CD4-positive, alpha-beta memory T cell (primary cell): ENCODE measurements around the gene WDFY2. TPM values are rescaled to one million over a fixed set of nuclear protein-coding genes. Genes with fewer than 3 reads are reported as not detected.

Experiments used
- CTCF ChIA-PET: fragments of 350-600 bp; sonication (Branson Sonifier 250); formaldehyde crosslinking; loops from one replicate; lab custom pipeline; 2021; ENCODE audit warnings: inconsistent platforms; ENCODE audit not compliant: partially characterized antibody; lab: Charles Lee
- POLR2A ChIA-PET: fragments of 350-600 bp; sonication (Branson Sonifier 250); formaldehyde crosslinking; loops from one replicate; lab custom pipeline; 2021; ENCODE audit not compliant: partially characterized antibody; lab: Charles Lee
- DNase-seq, 5 donors: peaks; one replicate each; pipeline versions ENCODE4 v3.0.0 to v3.0.0-alpha.2; 2020 to 2022; ENCODE audit warnings: mixed read lengths in 1 of 5
- H3K27ac ChIP-seq: one replicate; pipeline ENCODE4 v1.7.0; 2013; ENCODE audit warnings: low read depth, low read length
- H3K27me3 ChIP-seq: 2 replicates; pipeline ENCODE4 v1.7.0; 2013; ENCODE audit warnings: mild to moderate bottlenecking, low read length, moderate library complexity; ENCODE audit not compliant: insufficient read depth
- H3K36me3 ChIP-seq: 2 replicates; pipeline ENCODE4 v1.7.0; 2013; ENCODE audit warnings: mild to moderate bottlenecking, low read length, moderate library complexity; ENCODE audit not compliant: insufficient read depth
- H3K4me1 ChIP-seq: 2 replicates; pipeline ENCODE4 v1.7.0; 2013; ENCODE audit warnings: mild to moderate bottlenecking, low read length, moderate library complexity; ENCODE audit not compliant: insufficient read depth
- H3K4me3 ChIP-seq, 2 donors: one replicate each; pipeline ENCODE4 v1.7.0; 2013; ENCODE audit warnings: low read length in 2 of 2, mild to moderate bottlenecking in 1 of 2
- H3K9me3 ChIP-seq, 2 donors: one replicate each; pipeline ENCODE4 v1.7.0; 2013; ENCODE audit warnings: low read length in 2 of 2, control low read depth in 1 of 2; ENCODE audit not compliant: control insufficient read depth in 1 of 2
- H3K27ac Mint-ChIP-seq, 7 donors: one replicate each; pipeline ENCODE4 v1.8.0; 2020 to 2021; ENCODE audit warnings: mixed read lengths in 7 of 7, mild to moderate bottlenecking in 6 of 7, inconsistent platforms in 3 of 7, moderate library complexity in 3 of 7
- H3K27me3 Mint-ChIP-seq, 2 donors: one replicate each; pipeline ENCODE4 v1.8.0; 2020 to 2021; ENCODE audit warnings: mixed read lengths in 2 of 2
- H3K36me3 Mint-ChIP-seq, 2 donors: one replicate each; pipeline ENCODE4 v1.8.0; 2020 to 2021; ENCODE audit warnings: mixed read lengths in 2 of 2, inconsistent platforms in 1 of 2, mild to moderate bottlenecking in 1 of 2
- H3K4me1 Mint-ChIP-seq, 4 donors: one replicate each; pipeline ENCODE4 v1.8.0; 2020 to 2021; ENCODE audit warnings: mixed read lengths in 4 of 4, mild to moderate bottlenecking in 1 of 4
- H3K4me3 Mint-ChIP-seq, 8 donors: one replicate each; pipeline ENCODE4 v1.8.0; 2020 to 2021; ENCODE audit warnings: mixed read lengths in 8 of 8, mild to moderate bottlenecking in 7 of 8, moderate library complexity in 6 of 8, inconsistent platforms in 3 of 8
- H3K9me3 Mint-ChIP-seq, 8 donors: one replicate each; pipeline ENCODE4 v1.8.0; 2020 to 2021; ENCODE audit warnings: mixed read lengths in 8 of 8, mild to moderate bottlenecking in 5 of 8, inconsistent platforms in 3 of 8, moderate library complexity in 1 of 8
- intact Hi-C: fragments of 100-400 bp; cut with micrococcal nuclease; formaldehyde crosslinking; loops from one replicate; pipeline ENCODE4 v1.15.1; 2023
- polyA plus RNA-seq, 2 donors: library from polyadenylated mRNA; unstranded; fragments of 300-500 nt; fragmentation: Illumina TruSeq; gene quantifications; one replicate each; pipeline ENCODE4 v1.2.3, GENCODE V29; 2021
- total RNA-seq, 2 experiments: library from RNA; stranded (reverse); gene quantifications; one replicate each; pipeline ENCODE4 v1.2.3, GENCODE V29; 2021

WDFY2 gene
- total and polyA plus RNA-seq, 4 experiments from 2014 or later = 3.8 to 21.8 (median 14.5) TPM

DNA sequence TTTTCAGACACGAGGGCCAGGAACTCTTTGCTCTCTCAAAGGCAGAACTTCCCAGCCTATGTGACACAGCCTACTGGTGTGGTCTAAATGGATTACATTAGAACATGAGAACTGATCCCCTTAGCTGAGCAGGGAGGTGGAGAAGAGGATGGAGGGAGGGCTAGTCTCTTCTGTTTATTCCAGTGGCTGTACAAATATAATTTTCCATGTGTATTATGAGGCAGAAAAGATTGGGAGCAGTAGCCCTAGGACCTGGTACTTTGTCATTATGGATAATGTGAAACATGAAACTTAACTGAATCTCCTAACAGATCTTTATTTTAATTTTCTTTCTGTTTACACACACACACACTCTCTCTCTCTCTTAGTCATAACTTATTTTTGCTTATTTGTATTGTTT is 82.1 kb downstream of the WDFY2 start:
- POLR2A ChIA-PET = interaction anchor here (0.5 to 0.7 kb wide), 2 partner anchors 213 to 1741 kb away, joined by 3 read pairs; partner anchors contain the start of gene INTS6
- Mint-ChIP-seq H3K4me1 (peaks cover 22 to 36% (median 33%) of the 10 kb centered on the region in 4 donors), H3K27me3 (no peaks in the 10 kb centered on the region), H3K4me3 (no peak overlapping the region), H3K36me3 (peaks cover 14 to 29% of the 10 kb centered on the region in 2 donors), H3K27ac (peak overlapping the region in 5 of 7 donors; percentile 24 to 83 (median 35)), H3K9me3 (peaks cover 0 to 4% (median 0%) of the 10 kb centered on the region in 8 donors)
- Histone ChIP-seq H3K36me3 (no peaks in the 10 kb centered on the region), H3K27me3 (no peaks in the 10 kb centered on the region), H3K4me3 (no peak overlapping the region), H3K27ac (no peak overlapping the region), H3K9me3 (no peaks in the 10 kb centered on the region), H3K4me1 (no peaks in the 10 kb centered on the region)
- DNase-seq = no peak
- intact Hi-C loops = no loop called here
- CTCF ChIA-PET = no interaction called here

DNA sequence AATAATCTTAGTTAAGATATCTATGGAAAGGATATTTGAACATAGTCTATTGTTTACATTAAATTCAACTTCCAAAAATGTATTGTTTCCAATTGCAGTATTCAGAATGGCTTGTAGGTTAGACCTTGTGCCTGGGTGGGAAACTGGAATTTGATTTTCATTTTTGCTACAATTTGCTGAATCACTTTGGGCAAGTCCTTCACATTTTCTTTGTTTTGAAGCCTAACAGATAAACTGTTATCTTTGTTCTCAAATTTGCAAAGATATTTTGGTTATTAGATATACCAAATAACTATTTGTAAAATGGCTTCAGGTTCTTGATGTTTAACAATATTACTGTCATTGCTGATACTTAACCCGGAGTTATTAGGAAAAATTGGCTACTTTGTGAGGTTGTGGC is 82.6 kb downstream of the WDFY2 start:
- H3K27ac Mint-ChIP-seq = peak overlapping the region in 3 of 7 donors; percentile 2 to 83 (median 5)
- no peak overlapping the region for H3K27ac ChIP-seq

DNA sequence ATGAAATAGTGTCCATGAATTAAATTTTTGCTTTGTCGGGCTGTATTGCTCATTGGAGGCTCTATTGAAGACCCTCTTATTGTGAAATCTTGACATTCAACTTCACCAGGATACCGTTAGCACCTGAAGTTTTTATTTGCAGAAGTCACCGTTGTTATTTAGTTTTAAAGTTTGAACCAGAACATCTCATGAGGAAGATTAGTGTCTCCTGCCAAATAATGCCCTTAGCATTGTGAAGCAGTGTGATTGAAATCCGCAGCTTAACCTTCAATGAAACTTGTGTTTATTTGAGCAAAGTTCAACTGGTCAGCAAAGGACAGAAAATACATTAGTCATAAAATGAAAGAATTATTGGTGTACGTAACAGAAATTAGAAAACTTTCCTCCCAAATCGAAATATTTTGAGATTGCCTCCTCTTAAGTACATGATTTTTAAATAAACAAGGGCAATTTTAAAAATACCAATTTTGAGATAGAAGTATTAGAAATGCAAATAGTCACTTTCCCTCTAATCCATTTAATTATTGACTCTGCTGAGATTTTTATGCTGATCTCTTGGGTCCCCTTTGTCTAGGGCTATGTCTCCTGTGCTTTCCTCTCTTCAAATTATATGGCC is 84.4 kb downstream of the WDFY2 start:
- Mint-ChIP-seq H3K27me3 (no peaks in the 10 kb centered on the region), H3K9me3 (peaks cover 0 to 4% (median 0%) of the 10 kb centered on the region in 8 donors), H3K36me3 (peaks cover 5 to 19% of the 10 kb centered on the region in 2 donors), H3K4me3 (no peak overlapping the region), H3K27ac (no peak overlapping the region), H3K4me1 (peaks cover 20 to 47% (median 34%) of the 10 kb centered on the region in 4 donors)
- H3K9me3 ChIP-seq = no peaks in the 10 kb centered on the region
- ChIA-PET POLR2A (interaction anchor here (0.7 to 1.5 kb wide), 2 partner anchors 13 to 22 kb away, joined by 3 read pairs; no protein-coding TSS in a partner anchor), CTCF (no interaction called here)
- no peak overlapping the region for H3K4me3 ChIP-seq
- intact Hi-C loops = no loop called here
- no peaks in the 10 kb centered on the region for H3K36me3 ChIP-seq
- no peaks in the 10 kb centered on the region for H3K27me3 ChIP-seq
- H3K4me1 ChIP-seq = no peaks in the 10 kb centered on the region
- no peak for DNase-seq
- no peak overlapping the region for H3K27ac ChIP-seq

More for the DNA sequence above, 82.6 kb downstream of the WDFY2 start:
- no peak for DNase-seq
- ChIA-PET CTCF (no interaction called here), POLR2A (no interaction called here)
- H3K4me3 Mint-ChIP-seq = no peak overlapping the region
- H3K36me3 Mint-ChIP-seq = peaks cover 14 to 30% of the 10 kb centered on the region in 2 donors
- peaks cover 0 to 4% (median 0%) of the 10 kb centered on the region in 8 donors for H3K9me3 Mint-ChIP-seq
- no peaks in the 10 kb centered on the region for H3K27me3 ChIP-seq
- no peaks in the 10 kb centered on the region for H3K36me3 ChIP-seq
- intact Hi-C loops = no loop called here
- H3K9me3 ChIP-seq = no peaks in the 10 kb centered on the region
- no peaks in the 10 kb centered on the region for H3K4me1 ChIP-seq
- H3K27me3 Mint-ChIP-seq = no peaks in the 10 kb centered on the region
- no peak overlapping the region for H3K4me3 ChIP-seq
- peaks cover 22 to 36% (median 33%) of the 10 kb centered on the region in 4 donors for H3K4me1 Mint-ChIP-seq

DNA sequence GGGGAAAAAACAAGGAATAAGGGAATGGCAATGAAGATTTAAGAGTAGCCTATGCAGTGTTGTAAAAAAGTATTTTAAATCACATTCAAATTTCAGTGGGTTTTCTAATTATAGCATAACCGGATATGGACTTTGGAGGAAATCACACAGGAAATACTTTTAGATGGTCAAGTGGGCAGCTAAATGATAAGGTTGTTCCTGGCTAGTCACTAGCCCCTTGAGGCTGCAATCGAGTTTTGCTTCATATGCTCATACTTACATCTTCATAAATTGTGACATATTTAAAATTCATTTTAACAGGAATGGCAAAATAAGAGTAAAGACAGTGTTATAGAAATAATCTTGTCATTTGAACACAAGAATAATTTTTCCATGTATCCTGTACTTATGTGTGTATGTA is 88.9 kb downstream of the WDFY2 start:
- POLR2A ChIA-PET = interaction anchor here (1.7 kb wide), 1 partner anchor 38 kb away, joined by 3 read pairs; no protein-coding TSS in a partner anchor
- CTCF ChIA-PET = no interaction called here
- no peaks in the 10 kb centered on the region for H3K36me3 ChIP-seq

DNA sequence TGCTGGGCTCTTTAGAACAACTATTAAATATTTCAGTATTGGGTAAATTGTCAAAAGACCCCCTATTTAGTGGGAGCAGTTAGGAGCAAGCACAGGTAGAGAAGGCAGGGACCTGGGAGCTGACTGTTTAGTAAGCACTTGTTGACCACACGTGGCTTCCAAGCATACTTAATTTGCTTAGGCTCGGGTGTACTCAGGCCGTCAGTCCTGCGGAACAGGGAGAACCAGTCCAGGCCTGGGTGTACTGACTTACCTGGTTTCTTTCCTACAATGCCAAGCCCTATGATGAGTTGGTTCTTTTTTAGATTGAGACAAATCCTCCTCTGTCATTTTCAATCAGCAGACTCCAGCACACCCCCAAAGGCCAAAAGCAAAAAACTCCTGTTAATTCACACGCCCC is 90.0 kb downstream of the WDFY2 start:
- Mint-ChIP-seq H3K36me3 (peaks cover 8 to 41% of the 10 kb centered on the region in 2 donors), H3K9me3 (peaks cover 0 to 4% (median 0%) of the 10 kb centered on the region in 8 donors), H3K4me1 (peaks cover 8 to 24% (median 18%) of the 10 kb centered on the region in 4 donors), H3K27ac (no peak overlapping the region), H3K4me3 (no peak overlapping the region), H3K27me3 (no peaks in the 10 kb centered on the region)
- ChIA-PET POLR2A (no interaction called here), CTCF (no interaction called here)
- no peaks in the 10 kb centered on the region for H3K27me3 ChIP-seq
- intact Hi-C loops = no loop called here
- no peaks in the 10 kb centered on the region for H3K4me1 ChIP-seq
- no peaks in the 10 kb centered on the region for H3K36me3 ChIP-seq
- H3K9me3 ChIP-seq = no peaks in the 10 kb centered on the region
- DNase-seq = no peak
- H3K27ac ChIP-seq = no peak overlapping the region
- no peak overlapping the region for H3K4me3 ChIP-seq

More for the DNA sequence above, 88.9 kb downstream of the WDFY2 start:
- H3K36me3 Mint-ChIP-seq = peaks cover 8 to 34% of the 10 kb centered on the region in 2 donors
- Histone ChIP-seq H3K4me1 (no peaks in the 10 kb centered on the region), H3K27me3 (no peaks in the 10 kb centered on the region), H3K9me3 (no peaks in the 10 kb centered on the region), H3K27ac (no peak overlapping the region), H3K4me3 (no peak overlapping the region)
- no peak for DNase-seq
- peaks cover 8 to 26% (median 17%) of the 10 kb centered on the region in 4 donors for H3K4me1 Mint-ChIP-seq
- peaks cover 0 to 4% (median 0%) of the 10 kb centered on the region in 8 donors for H3K9me3 Mint-ChIP-seq
- H3K27ac Mint-ChIP-seq = no peak overlapping the region
- H3K27me3 Mint-ChIP-seq = no peaks in the 10 kb centered on the region
- H3K4me3 Mint-ChIP-seq = no peak overlapping the region
- intact Hi-C loops = no loop called here

DNA sequence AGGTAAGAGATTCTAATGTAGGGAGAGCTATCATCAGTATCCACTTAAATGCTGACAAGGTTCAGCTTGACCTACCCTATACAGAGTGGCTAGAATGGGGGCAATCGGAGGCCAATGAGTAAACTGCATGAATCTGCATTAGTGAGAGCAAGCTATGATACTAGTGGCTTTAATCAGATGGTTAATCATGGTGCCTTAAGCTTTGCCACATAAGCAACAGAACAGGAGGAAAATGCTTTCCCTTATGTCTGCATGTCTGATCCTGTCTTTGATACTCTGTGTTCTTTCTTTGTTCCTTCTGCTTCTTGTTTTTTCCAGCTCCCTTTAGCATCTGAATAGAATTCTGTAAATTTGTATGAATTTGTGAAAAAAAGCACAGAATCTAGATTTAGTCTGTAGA is 91.1 kb downstream of the WDFY2 start:
- intact Hi-C loops = no loop called here
- CTCF ChIA-PET = no interaction called here

DNA sequence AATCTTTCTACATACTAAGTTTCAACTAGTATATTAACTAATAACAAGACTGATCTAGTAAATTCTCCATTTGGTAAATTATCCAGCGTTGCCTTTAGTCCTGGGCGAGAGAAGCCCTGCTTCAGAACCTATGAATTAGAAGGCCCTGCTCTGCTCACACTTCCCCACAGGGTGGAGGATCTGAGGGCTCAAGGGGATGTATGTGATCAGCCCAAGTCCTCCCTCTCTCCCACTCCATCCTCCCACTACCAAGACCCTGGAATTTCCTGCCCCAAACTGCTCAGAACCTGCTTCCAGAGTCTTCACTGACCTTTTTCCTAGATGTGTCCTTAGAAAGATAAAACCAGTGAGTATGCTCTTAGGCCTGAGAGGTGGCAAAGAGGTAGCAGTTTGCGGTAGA is 91.6 kb downstream of the WDFY2 start:
- H3K36me3 ChIP-seq = no peaks in the 10 kb centered on the region
- Mint-ChIP-seq H3K4me1 (peaks cover 0 to 16% (median 12%) of the 10 kb centered on the region in 4 donors), H3K4me3 (no peak overlapping the region), H3K27me3 (no peaks in the 10 kb centered on the region), H3K27ac (no peak overlapping the region), H3K36me3 (peaks cover 16 to 43% of the 10 kb centered on the region in 2 donors), H3K9me3 (peaks cover 0 to 4% (median 0%) of the 10 kb centered on the region in 8 donors)
- H3K27me3 ChIP-seq = no peaks in the 10 kb centered on the region
- no peaks in the 10 kb centered on the region for H3K4me1 ChIP-seq
- intact Hi-C loops = no loop called here
- no peak for DNase-seq
- ChIA-PET POLR2A (no interaction called here), CTCF (no interaction called here)
- no peak overlapping the region for H3K27ac ChIP-seq
- H3K4me3 ChIP-seq = no peak overlapping the region
- H3K9me3 ChIP-seq = no peaks in the 10 kb centered on the region

More for the DNA sequence above, 91.1 kb downstream of the WDFY2 start:
- no peak overlapping the region for H3K4me3 Mint-ChIP-seq
- no peaks in the 10 kb centered on the region for H3K27me3 ChIP-seq
- H3K27ac ChIP-seq = no peak overlapping the region
- no peak overlapping the region for H3K4me3 ChIP-seq
- H3K9me3 ChIP-seq = no peaks in the 10 kb centered on the region
- POLR2A ChIA-PET = no interaction called here
- no peaks in the 10 kb centered on the region for H3K36me3 ChIP-seq
- peaks cover 0 to 18% (median 13%) of the 10 kb centered on the region in 4 donors for H3K4me1 Mint-ChIP-seq
- H3K4me1 ChIP-seq = no peaks in the 10 kb centered on the region
- H3K27me3 Mint-ChIP-seq = no peaks in the 10 kb centered on the region
- H3K36me3 Mint-ChIP-seq = peaks cover 13 to 41% of the 10 kb centered on the region in 2 donors
- peaks cover 0 to 4% (median 0%) of the 10 kb centered on the region in 8 donors for H3K9me3 Mint-ChIP-seq
- no peak overlapping the region for H3K27ac Mint-ChIP-seq
- no peak for DNase-seq
